GM21529 (cell line): Measurements from ENCODE around the gene CD58.

Source experiments
- ATAC-seq: cut with Tn5 transposase; IDR thresholded peaks from one replicate; pipeline ENCODE4 v1.9.1; 2021; ENCODE audit not compliant: unreplicated experiment

Gene CD58

GRCh38 chr1:116474921-116475849 is 95.6 kb downstream of the CD58 start:
- no peak for ATAC-seq

- no peak for ATAC-seq
Observed at GRCh38 chr1:116472431-116472961, 98.3 kb downstream of the CD58 start.

- no peak for ATAC-seq
Observed at GRCh38 chr1:116471241-116471640, 99.6 kb downstream of the CD58 start.

DNA sequence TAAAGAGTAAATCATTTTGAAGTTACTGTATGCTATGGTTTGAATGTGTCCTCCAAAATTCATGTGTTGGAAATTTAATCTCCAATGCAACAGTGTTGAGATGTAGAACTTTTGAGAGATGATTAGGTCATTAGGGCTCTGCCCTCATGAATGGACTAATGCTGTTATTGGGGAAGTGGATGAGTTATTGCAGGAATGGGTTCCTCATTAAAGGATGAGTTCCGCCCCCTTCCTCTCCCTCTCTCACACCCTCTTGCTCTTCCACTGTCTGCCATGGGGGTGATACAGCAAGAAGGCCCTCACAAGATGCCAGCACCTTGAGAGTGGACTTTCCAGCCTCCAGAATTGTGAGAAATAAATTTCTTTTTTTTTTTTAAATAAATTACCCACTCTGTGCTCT is 100.2 kb downstream of the CD58 start:
- no peak for ATAC-seq

DNA sequence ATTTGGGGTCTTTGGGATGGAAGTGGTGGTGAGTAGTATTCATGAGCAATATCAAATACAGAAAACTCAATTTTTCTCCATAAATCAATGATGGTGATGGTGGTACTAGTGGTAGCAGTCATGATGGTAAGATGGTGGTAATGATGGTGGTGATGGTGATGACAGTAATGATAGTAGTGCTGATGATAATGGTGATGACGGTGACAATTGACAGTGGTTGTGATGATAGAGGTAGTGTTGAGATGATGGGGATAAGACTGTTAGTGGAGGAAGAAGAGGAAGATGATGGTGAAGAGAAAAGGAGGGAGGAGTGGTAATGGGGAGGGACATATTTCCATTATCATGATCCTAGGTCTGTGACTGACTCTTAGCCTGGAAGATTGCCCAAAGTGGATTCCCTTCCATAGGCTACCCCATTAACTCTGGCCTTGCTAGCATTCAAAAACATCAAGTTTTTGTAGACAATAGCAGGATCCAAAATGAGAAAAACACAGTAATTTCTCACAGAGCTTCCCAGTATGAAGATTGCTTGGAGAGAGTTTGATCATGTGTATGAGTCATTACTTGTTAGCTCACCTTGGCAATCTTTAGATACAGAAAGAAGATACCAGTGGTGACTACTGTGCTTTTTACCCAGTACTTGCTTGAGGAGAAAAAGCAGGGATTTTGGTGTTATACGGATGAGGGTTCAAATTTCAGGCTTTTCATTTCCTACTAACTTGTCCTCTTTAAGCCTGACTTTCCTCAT is 103.8 kb downstream of the CD58 start:
- ATAC-seq: no peak

DNA sequence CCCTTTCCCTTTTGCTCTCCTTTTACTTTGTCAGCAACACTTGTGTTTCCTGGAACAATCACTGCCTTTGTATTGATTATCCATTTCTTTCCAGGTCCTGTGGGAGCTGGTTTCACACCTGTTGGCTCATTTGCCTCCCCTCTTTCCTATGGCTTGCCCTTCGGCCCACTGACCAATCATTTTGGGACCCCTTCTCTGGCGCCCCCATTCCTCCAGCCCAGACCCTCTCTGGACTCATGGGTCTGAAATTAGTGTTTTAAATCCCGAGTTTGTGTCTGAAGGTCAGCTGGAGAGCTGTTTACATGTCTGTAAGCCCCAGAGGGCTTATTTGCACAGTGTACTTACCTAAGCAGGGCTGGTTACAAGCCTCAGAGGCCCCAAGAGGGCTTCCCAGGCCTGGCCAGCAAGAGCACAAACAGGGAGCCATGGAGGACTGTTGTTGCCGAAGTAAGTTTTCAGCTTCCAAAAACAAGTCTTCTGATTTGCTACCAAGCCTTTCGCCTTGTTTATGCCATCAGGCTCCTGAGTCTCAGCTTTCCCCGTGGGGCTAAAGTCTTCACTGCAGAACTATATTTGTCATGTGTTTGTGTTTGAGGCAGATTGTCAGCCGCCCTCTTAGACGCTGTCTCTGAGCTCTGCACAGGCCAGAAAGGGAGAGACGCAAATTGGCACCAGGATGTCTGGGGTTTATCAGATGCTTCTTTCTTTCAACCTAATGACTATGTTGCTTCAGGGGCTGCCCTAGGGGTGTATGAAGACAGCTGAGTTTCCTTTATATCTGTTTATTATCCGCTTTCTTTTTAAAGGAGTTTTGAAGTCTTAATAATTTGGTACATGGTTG is 104.8 kb downstream of the CD58 start:
- ATAC-seq: no peak

GRCh38 chr1:116465477-116465844 is 105.4 kb downstream of the CD58 start:
- ATAC-seq: no peak
